K562 (cell line): Measurements from ENCODE around the gene IL15RA. TPM values are rescaled to one million over a fixed set of nuclear protein-coding genes. Genes with fewer than 3 reads are reported as not detected.

Experiments
- ATAC-seq: fragments of 200-7000 bp; cut with Tn5 transposase; 3 replicates; pipeline ENCODE4 v1.9.1; 2020; ENCODE audit warnings: moderate library complexity
- BruUV-seq: library from RNA; stranded (reverse); fragments of 400-500 nt; replicated peaks from 2 replicates; lab custom pipeline; 2021; lab: Mats Ljungman, UMichigan
- CTCF ChIA-PET: fragments of 300-600 bp; formaldehyde crosslinking; extraction: SDS; loops from one replicate; lab custom pipeline; 2021; ENCODE audit warnings: low intra/inter-chr PET ratio; lab: Yijun Ruan, JAX
- POLR2A ChIA-PET: fragments of 300-600, 350-650 bp; sonication (Branson Sonifier 250); formaldehyde crosslinking; extraction: SDS; loops from one replicate; lab custom pipeline; 2021; ENCODE audit warnings: antibody characterized with exemption, inconsistent platforms; lab: Yijun Ruan, JAX
- DNase-seq, 4 experiments: peaks; one replicate each; pipeline versions ENCODE4 v3.0.0 to v3.0.0-alpha.2; 2011 to 2018; ENCODE audit warnings: low spot score in 3 of 4, mixed read lengths in 3 of 4; ENCODE audit errors: extremely low read depth in 1 of 4
- FAIRE-seq: peaks from 2 replicates; lab custom pipeline; 2011; peaks lifted over from hg19 to GRCh38; lab: Jason Lieb, UNC
- H2AFZ ChIP-seq: 2 replicates; pipeline ENCODE4 v1.6.0; 2011; ENCODE audit warnings: low read depth, low read length, control low read depth, inconsistent platforms
- H3K27ac ChIP-seq: fragments of 200-600 bp; 3 replicates; pipeline ENCODE4 v1.8.0; 2011; ENCODE audit warnings: low read depth, mild to moderate bottlenecking, control low read depth, inconsistent platforms, low read length, moderate library complexity, mixed read lengths; ENCODE audit errors: extremely low read depth
- H3K27me3 ChIP-seq, 2 experiments: fragments of 300-600 bp in 1 of 2; 2 replicates in 1 of 2; 3 replicates in 1 of 2; pipeline versions ENCODE4 v1.6.0 to v1.8.0; 2011; ENCODE audit warnings: inconsistent platforms in 2 of 2, low read length in 2 of 2, mild to moderate bottlenecking in 1 of 2, mixed read lengths in 1 of 2, moderate library complexity in 1 of 2; ENCODE audit not compliant: control insufficient read depth in 2 of 2, insufficient read depth in 2 of 2
- H3K36me3 ChIP-seq: fragments of 300-600 bp; 3 replicates; pipeline ENCODE4 v1.8.0; 2011; ENCODE audit warnings: mild to moderate bottlenecking, low read length, inconsistent platforms; ENCODE audit not compliant: control insufficient read depth, insufficient read depth
- H3K4me1 ChIP-seq, 2 experiments: fragments of 200-600 bp in 1 of 2; replicated peaks in 1 of 2; 2 replicates in 1 of 2; 3 replicates in 1 of 2; pipeline versions ENCODE4 v1.5.1 to v1.8.0; 2011; ENCODE audit warnings: inconsistent platforms in 2 of 2, low read length in 2 of 2, mild to moderate bottlenecking in 1 of 2, mixed read lengths in 1 of 2, moderate library complexity in 1 of 2; ENCODE audit not compliant: control insufficient read depth in 2 of 2, insufficient read depth in 2 of 2
- H3K4me2 ChIP-seq: 2 replicates; pipeline ENCODE4 v1.6.1; 2011; ENCODE audit warnings: low read length, control low read depth, inconsistent platforms, mixed read lengths; ENCODE audit not compliant: insufficient read depth
- H3K4me3 ChIP-seq: fragments of 200-600 bp; sonication (generic), shearing (Covaris generic); 2 replicates; pipeline ENCODE4 v1.5.1; 2016; ENCODE audit warnings: control low read depth, inconsistent platforms
- H3K79me2 ChIP-seq: fragments of 200-600 bp; 3 replicates; pipeline ENCODE4 v1.8.0; 2011; ENCODE audit warnings: low read length, inconsistent platforms; ENCODE audit not compliant: control insufficient read depth, insufficient read depth
- H3K9ac ChIP-seq, 2 experiments: 2 replicates each; pipeline versions ENCODE4 v1.6.0 to v1.6.1; 2011; ENCODE audit warnings: low read depth in 2 of 2, low read length in 2 of 2, control low read depth in 1 of 2, inconsistent platforms in 1 of 2, mild to moderate bottlenecking in 1 of 2, mixed read lengths in 1 of 2; ENCODE audit not compliant: insufficient read depth in 1 of 2
- H3K9me1 ChIP-seq: one replicate; pipeline ENCODE4 v1.6.0; 2011; ENCODE audit warnings: inconsistent platforms, mild to moderate bottlenecking, low read length, moderate library complexity; ENCODE audit not compliant: control insufficient read depth, insufficient read depth
- H3K9me3 ChIP-seq: replicated peaks from 2 replicates; pipeline ENCODE4 v1.5.1; 2011; ENCODE audit warnings: low read depth, low read length, inconsistent platforms; ENCODE audit not compliant: control insufficient read depth, insufficient read depth
- H4K20me1 ChIP-seq: replicated peaks from 2 replicates; pipeline ENCODE4 v1.6.1; 2011; ENCODE audit warnings: low read length, inconsistent platforms, mixed read lengths; ENCODE audit not compliant: control insufficient read depth, insufficient read depth
- BDP1 ChIP-seq: IDR thresholded peaks from 3 replicates; pipeline ENCODE4 v1.6.1; 2011; ENCODE audit not compliant: insufficient read length, insufficient read depth
- CBX2 ChIP-seq: fragments of 200-600 bp; sonication (generic); IDR thresholded peaks from one replicate; pipeline ENCODE4 v1.6.1; 2012; ENCODE audit warnings: mild to moderate bottlenecking, low read length, inconsistent platforms; ENCODE audit not compliant: insufficient read depth, poor library complexity, severe bottlenecking
- CC2D1A ChIP-seq: fragments of 450-650 bp; IDR thresholded peaks from 2 replicates; pipeline ENCODE4 v1.6.1; 2017; ENCODE audit warnings: mild to moderate bottlenecking
- CEBPB ChIP-seq: fragments of 450-650 bp; IDR thresholded peaks from 2 replicates; pipeline ENCODE4 v1.6.1; 2016; ENCODE audit warnings: missing genetic modification characterization, missing compliant biosample characterization
- EZH2 ChIP-seq: IDR thresholded peaks from 2 replicates; pipeline ENCODE4 v1.6.1; 2012; ENCODE audit warnings: low read depth, mild to moderate bottlenecking, inconsistent platforms, low read length, borderline replicate concordance
- HDAC6 ChIP-seq: IDR thresholded peaks from 2 replicates; pipeline ENCODE4 v1.6.1; 2012; ENCODE audit warnings: low read depth, mild to moderate bottlenecking, control low read depth, inconsistent platforms, low read length, moderate library complexity
- HNRNPLL ChIP-seq: fragments of 200-400 bp; formaldehyde crosslinking; IDR thresholded peaks from 2 replicates; pipeline ENCODE4 v1.6.1; 2017; ENCODE audit warnings: low read length, low read depth, mild to moderate bottlenecking; ENCODE audit not compliant: poor library complexity, severe bottlenecking
- MAFG ChIP-seq: fragments of 450-650 bp; conservative IDR thresholded peaks from 2 replicates; pipeline ENCODE4 v1.6.1; 2016; ENCODE audit warnings: missing genetic modification characterization, missing compliant biosample characterization
- MCM3 ChIP-seq: fragments of 450-650 bp; IDR thresholded peaks from 2 replicates; pipeline ENCODE4 v1.6.1; 2016
- MYC ChIP-seq, 2 experiments: fragments of 250-450 bp in 1 of 2; sonication (Bioruptor Pico) in 1 of 2; IDR thresholded peaks; 2 replicates each; pipeline versions ENCODE4 v1.5.1 to v1.6.1; 2012 to 2021; ENCODE audit warnings: low read depth in 2 of 2, borderline replicate concordance in 1 of 2, improper control_type of control experiment in 1 of 2, low read length in 1 of 2, mild to moderate bottlenecking in 1 of 2, moderate library complexity in 1 of 2
- NR4A1 ChIP-seq, 2 experiments: fragments of 250-450 bp in 1 of 2; fragments of 450-650 bp in 1 of 2; sonication (Bioruptor Pico) in 1 of 2; IDR thresholded peaks; 2 replicates each; pipeline versions ENCODE4 v1.4.0 to v1.6.1; 2016 to 2020; ENCODE audit warnings: mild to moderate bottlenecking in 2 of 2, missing compliant biosample characterization in 1 of 2, missing genetic modification characterization in 1 of 2, moderate library complexity in 1 of 2
- RBM34 ChIP-seq: fragments of 200-400 bp; formaldehyde crosslinking; IDR thresholded peaks from 2 replicates; pipeline ENCODE4 v1.6.1; 2018; ENCODE audit warnings: low read length, borderline replicate concordance; ENCODE audit not compliant: insufficient read depth
- SLC30A9 ChIP-seq: fragments of 250-450 bp; sonication (Bioruptor Pico); IDR thresholded peaks from 2 replicates; pipeline ENCODE4 v1.8.0; 2022; ENCODE audit warnings: mild to moderate bottlenecking, moderate library complexity
- TAF7 ChIP-seq: fragments of 450-650 bp; IDR thresholded peaks from 2 replicates; pipeline ENCODE4 v1.6.1; 2016; ENCODE audit warnings: missing genetic modification characterization, missing compliant biosample characterization
- THRAP3 ChIP-seq: fragments of 450-650 bp; IDR thresholded peaks from 2 replicates; pipeline ENCODE4 v1.6.1; 2016; ENCODE audit warnings: mild to moderate bottlenecking, inconsistent platforms, borderline replicate concordance
- ZNF41 ChIP-seq: fragments of 250-450 bp; sonication (Bioruptor Pico); conservative IDR thresholded peaks from 2 replicates; pipeline ENCODE4 v1.4.0; 2020; ENCODE audit warnings: mild to moderate bottlenecking
- ZNF444 ChIP-seq: fragments of 250-450 bp; sonication (Bioruptor Pico); IDR thresholded peaks from 2 replicates; pipeline ENCODE4 v1.4.0; 2020; ENCODE audit warnings: mild to moderate bottlenecking, moderate library complexity
- ZNF79 ChIP-seq: fragments of 250-450 bp; sonication (Bioruptor Pico); IDR thresholded peaks from 2 replicates; pipeline ENCODE4 v1.4.0; 2020; ENCODE audit warnings: low read depth, mild to moderate bottlenecking, moderate library complexity
- WGBS: fragments of 100-300 bp; shearing (Covaris generic); methylation state at CpG from one replicate; pipeline ENCODE4 v1.1.6; 2016; ENCODE audit warnings: low coverage, mixed read lengths; ENCODE audit not compliant: insufficient coverage; ENCODE audit errors: missing lambda C conversion rate; 5-methylcytosine and 5-hydroxymethylcytosine counted together
- in situ Hi-C: fragments of 300-500 bp; cut with MboI; formaldehyde crosslinking; loops from 4 replicates; pipeline ENCODE4 v1.15.0; 2018; ENCODE audit warnings: inconsistent platforms, mixed read lengths
- intact Hi-C: fragments of 100-400 bp; cut with micrococcal nuclease; formaldehyde crosslinking; loops from 2 replicates; pipeline ENCODE4 v1.14.2; 2022
- polyA plus RNA-seq, 8 experiments: library from polyadenylated mRNA; depleted of rRNA in 4 of 8; stranded (reverse) in 5 of 8; unstranded in 3 of 8; fragments of >200 nt; fragmentation: Nextera tagmentation in 2 of 8; fragmentation: Illumina TruSeq in 1 of 8; extraction: Ambion mirVana in 2 of 8; extraction: Trizol in 1 of 8; gene quantifications; 2 replicates each; pipeline versions ENCODE4 v1.2.1 to v1.2.3, GENCODE V29; 2011 to 2014; ENCODE audit warnings: inconsistent platforms in 1 of 8, missing spikeins in 1 of 8
- total RNA-seq, 7 experiments: library from RNA; depleted of rRNA in 6 of 7; stranded (reverse); fragments of >200 nt in 6 of 7; fragmentation: Illumina TruSeq in 2 of 7; extraction: Trizol in 2 of 7; gene quantifications; 2 replicates each; pipeline versions ENCODE4 v1.2.1 to v1.2.3, GENCODE V29; 2011 to 2021; ENCODE audit warnings: low replicate concordance in 1 of 7
- TF ChIP-seq, protein P1 (sequence below), 2 experiments: fragments of 450-650 bp; conservative IDR thresholded peaks; 2 replicates each; pipeline ENCODE4 v1.6.1; 2017; ENCODE audit warnings: mild to moderate bottlenecking in 2 of 2, moderate library complexity in 2 of 2
- TF ChIP-seq, protein P2 (sequence below): fragments of 450-650 bp; IDR thresholded peaks from 2 replicates; pipeline ENCODE4 v1.6.1; 2016; ENCODE audit warnings: borderline replicate concordance

The IL15RA gene
- total and polyA plus RNA-seq, 9 of the 15 experiments (the other 6 are each of a cell fraction or from before 2014, with no cell fraction given): 1.2 to 11.7 (median 8.0) TPM

DNA sequence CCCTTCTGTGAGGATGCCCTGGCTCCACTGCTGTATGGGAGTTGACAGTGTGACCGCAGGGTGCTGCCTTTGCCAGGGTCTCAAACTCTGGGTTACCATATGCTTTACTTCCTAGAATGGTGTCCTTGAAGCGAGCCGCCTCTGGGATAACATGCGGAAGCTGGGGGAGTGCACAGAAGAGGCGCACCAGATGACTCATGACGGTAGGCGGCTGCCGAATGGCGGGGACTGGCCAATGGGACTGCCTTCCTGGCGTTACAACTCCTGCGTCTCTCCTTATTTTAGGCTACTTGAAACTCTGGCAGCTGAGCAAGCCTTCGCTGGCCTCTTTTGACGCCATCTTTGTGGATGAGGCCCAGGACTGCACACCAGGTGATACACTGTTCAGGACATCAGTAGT, 60.0 kb downstream of the IL15RA start (continued):
- TF ChIP-seq MYC (IDR thresholded peaks at IDR 0.05; ENCODE audit: low read depth, low read length) (no peak), MYC (CRISPR knock-in tag; IDR thresholded peaks at IDR 0.05; ENCODE audit: borderline replicate concordance, low read depth) (no peak), CEBPB (no peak)
- TF ChIP-seq, protein P1, sequence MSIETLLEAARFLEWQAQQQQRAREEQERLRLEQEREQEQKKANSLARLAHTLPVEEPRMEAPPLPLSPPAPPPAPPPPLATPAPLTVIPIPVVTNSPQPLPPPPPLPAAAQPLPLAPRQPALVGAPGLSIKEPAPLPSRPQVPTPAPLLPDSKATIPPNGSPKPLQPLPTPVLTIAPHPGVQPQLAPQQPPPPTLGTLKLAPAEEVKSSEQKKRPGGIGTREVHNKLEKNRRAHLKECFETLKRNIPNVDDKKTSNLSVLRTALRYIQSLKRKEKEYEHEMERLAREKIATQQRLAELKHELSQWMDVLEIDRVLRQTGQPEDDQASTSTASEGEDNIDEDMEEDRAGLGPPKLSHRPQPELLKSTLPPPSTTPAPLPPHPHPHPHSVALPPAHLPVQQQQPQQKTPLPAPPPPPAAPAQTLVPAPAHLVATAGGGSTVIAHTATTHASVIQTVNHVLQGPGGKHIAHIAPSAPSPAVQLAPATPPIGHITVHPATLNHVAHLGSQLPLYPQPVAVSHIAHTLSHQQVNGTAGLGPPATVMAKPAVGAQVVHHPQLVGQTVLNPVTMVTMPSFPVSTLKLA (conservative IDR thresholded peaks at IDR 0.05): no peak

GRCh38 chr10:5915451-5915850, 61.9 kb downstream of the IL15RA start:
- intact Hi-C loops: no loop called here
- in situ Hi-C loops: no loop called here
- Histone ChIP-seq H3K9ac (no peak overlapping the region), H3K36me3 (peaks cover 96% of the 10 kb centered on the region), H3K4me2 (no peak overlapping the region), H4K20me1 (no peaks in the 10 kb centered on the region), H3K4me3 (no peak overlapping the region), H3K4me1 (no peaks in the 10 kb centered on the region), H3K27me3 (no peaks in the 10 kb centered on the region), H2AFZ (no peak overlapping the region), H3K9me3 (no peaks in the 10 kb centered on the region), H3K27ac (no peak overlapping the region; the same call in 2 of the 3 replicates), H3K79me2 (no peaks in the 10 kb centered on the region), H3K9me1 (no peaks in the 10 kb centered on the region)
- ATAC-seq: no peak
- no peak for FAIRE-seq
- ChIA-PET CTCF (no interaction called here), POLR2A (no interaction called here)
- WGBS: 93% methylated on average over 14 of the region's 14 CpGs
- no TSS peak for BruUV-seq
- no peak for DNase-seq
- TF ChIP-seq BDP1 (no peak), ZNF79 (CRISPR knock-in tag) (no peak), HDAC6 (no peak), ZNF41 (CRISPR knock-in tag) (no peak), CBX2 (no peak), MCM3 (no peak), EZH2 (no peak), HNRNPLL (no peak), NR4A1 (CRISPR knock-in tag; IDR thresholded peaks at IDR 0.05) (no peak), NR4A1 (tag; IDR thresholded peaks at IDR 0.05) (no peak), RBM34 (no peak), SLC30A9 (CRISPR knock-in tag) (no peak), CC2D1A (no peak), TAF7 (tag) (no peak), MAFG (tag) (no peak), THRAP3 (no peak), ZNF444 (no peak)
- TF ChIP-seq, protein P2, sequence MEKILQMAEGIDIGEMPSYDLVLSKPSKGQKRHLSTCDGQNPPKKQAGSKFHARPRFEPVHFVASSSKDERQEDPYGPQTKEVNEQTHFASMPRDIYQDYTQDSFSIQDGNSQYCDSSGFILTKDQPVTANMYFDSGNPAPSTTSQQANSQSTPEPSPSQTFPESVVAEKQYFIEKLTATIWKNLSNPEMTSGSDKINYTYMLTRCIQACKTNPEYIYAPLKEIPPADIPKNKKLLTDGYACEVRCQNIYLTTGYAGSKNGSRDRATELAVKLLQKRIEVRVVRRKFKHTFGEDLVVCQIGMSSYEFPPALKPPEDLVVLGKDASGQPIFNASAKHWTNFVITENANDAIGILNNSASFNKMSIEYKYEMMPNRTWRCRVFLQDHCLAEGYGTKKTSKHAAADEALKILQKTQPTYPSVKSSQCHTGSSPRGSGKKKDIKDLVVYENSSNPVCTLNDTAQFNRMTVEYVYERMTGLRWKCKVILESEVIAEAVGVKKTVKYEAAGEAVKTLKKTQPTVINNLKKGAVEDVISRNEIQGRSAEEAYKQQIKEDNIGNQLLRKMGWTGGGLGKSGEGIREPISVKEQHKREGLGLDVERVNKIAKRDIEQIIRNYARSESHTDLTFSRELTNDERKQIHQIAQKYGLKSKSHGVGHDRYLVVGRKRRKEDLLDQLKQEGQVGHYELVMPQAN: no peak
